Airway epithelial cell (primary cell): ENCODE measurements around the gene CD99. TPM values are rescaled to one million over a fixed set of nuclear protein-coding genes. Genes with fewer than 3 reads are reported as not detected.

Experiments used
- total RNA-seq: library from RNA; depleted of rRNA; stranded (reverse); fragments of >200 nt; gene quantifications from 2 replicates; pipeline ENCODE4 v1.2.3, GENCODE V29; 2015

CD99 gene
- 167 and 219 TPM in 2 replicates for total RNA-seq

GRCh38 chrX:2690856-2691542, at the start of gene CD99:
Gene CD99 (plus strand): TSS chrX:2691295. CDS start chrX:2691361, 66 bp downstream.

DNA sequence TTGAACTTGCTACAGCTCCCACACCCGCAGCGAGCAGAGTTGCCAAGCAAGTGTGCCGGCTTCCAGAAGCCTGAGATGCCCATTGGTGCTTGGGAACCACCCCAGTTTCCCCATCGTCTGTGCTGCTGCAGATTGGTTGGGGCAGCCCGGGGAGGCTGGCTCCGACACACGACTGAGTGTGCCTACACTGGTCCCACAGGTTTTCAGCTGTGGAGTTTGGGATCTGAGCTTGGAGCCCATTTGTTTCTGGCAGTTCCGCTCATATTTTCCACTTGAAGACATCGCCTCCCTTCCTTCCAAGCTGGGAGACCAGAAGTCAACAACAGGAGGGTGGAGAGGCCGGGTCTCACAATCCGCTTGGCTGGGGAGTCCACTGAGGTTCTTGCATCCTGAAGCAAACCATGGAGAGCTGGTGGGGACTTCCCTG, 60.8 kb downstream of the CD99 start, which contains the start of gene XG:
XG (plus strand) TSS at position 167 of the 427 bp plus-strand sequence; CDS start at position 402, 235 bp downstream.

Other genes starting within 250 kb of the CD99 start
- gene DHRSX, start 190.3 kb upstream of the CD99 start, total RNA-seq, result 15.2 and 20.2 TPM in 2 replicates
- 22.4 and 26.0 TPM in 2 replicates for gene ZBED1, start 190.3 kb upstream of the CD99 start, total RNA-seq
- 5.1 and 6.6 TPM in 2 replicates for gene XG, start 60.7 kb downstream of the CD99 start, total RNA-seq
- gene GYG2, start 137.6 kb downstream of the CD99 start, total RNA-seq, result 0.05 and 0.07 TPM in 2 replicates
- gene ARSD, start 238.0 kb downstream of the CD99 start, total RNA-seq, result 8.9 and 10.6 TPM in 2 replicates